GM18873 (cell line): ENCODE measurements around the gene KPNA1.

ENCODE experiments used
- ATAC-seq: cut with Tn5 transposase; IDR thresholded peaks from one replicate; pipeline ENCODE4 v1.9.1; 2021; ENCODE audit warnings: mild to moderate bottlenecking, moderate library complexity, moderate number of reproducible peaks; ENCODE audit not compliant: unreplicated experiment, low FRiP score

KPNA1 gene

GRCh38 chr3:122391681-122392446 is 122.9 kb downstream of the KPNA1 start:
- no peak for ATAC-seq

- no peak for ATAC-seq
These were observed 124.1 kb downstream of the KPNA1 start for GRCh38 chr3:122390665-122391064.

- no peak for ATAC-seq
These were observed 124.8 kb downstream of the KPNA1 start for GRCh38 chr3:122389892-122390291.

GRCh38 chr3:122389197-122389596 is 125.5 kb downstream of the KPNA1 start:
- ATAC-seq: no peak

GRCh38 chr3:122387709-122388108 is 127.0 kb downstream of the KPNA1 start:
- no peak for ATAC-seq

GRCh38 chr3:122383771-122384697 is 130.7 kb downstream of the KPNA1 start, which contains the start of gene FAM162A:
FAM162A (plus strand) TSS chr3:122384182; CDS start chr3:122384266, 84 bp downstream.
- peak; percentile 78 for ATAC-seq

GRCh38 chr3:122382888-122383666 is 131.7 kb downstream of the KPNA1 start, which contains the start of gene MIX23:
MIX23 (minus strand) TSS chr3:122383231; CDS start chr3:122383224, 7 bp downstream.
- no peak for ATAC-seq

- ATAC-seq: no peak
These were observed 136.8 kb downstream of the KPNA1 start for GRCh38 chr3:122377975-122378374.

- no peak for ATAC-seq
These were observed 140.7 kb downstream of the KPNA1 start for GRCh38 chr3:122374034-122374433.
